GM23338 (cell line): Measurements from ENCODE around the gene GCN1. TPM values are rescaled to one million over a fixed set of nuclear protein-coding genes. Genes with fewer than 3 reads are reported as not detected.

Experiments
- ATAC-seq: fragments of 200-7000 bp; cut with Tn5 transposase; 3 replicates; pipeline ENCODE4 v1.9.1; 2020
- DNase-seq: peaks from one replicate; pipeline ENCODE4 v3.0.0-alpha.2; 2015; ENCODE audit warnings: low spot score
- H2AFZ ChIP-seq: fragments of 200-600 bp; sonication (generic); 2 replicates; pipeline ENCODE4 v1.8.0; 2016; ENCODE audit warnings: antibody characterized with exemption, mild to moderate bottlenecking, moderate library complexity
- H3F3A ChIP-seq: fragments of 200-600 bp; sonication (generic); replicated peaks from 2 replicates; pipeline ENCODE4 v1.8.0; 2017; ENCODE audit warnings: antibody characterized with exemption, mixed run types, low read depth
- H3K27ac ChIP-seq: fragments of 200-600 bp; sonication (generic); 2 replicates; pipeline ENCODE4 v1.6.1; 2016; ENCODE audit warnings: low read depth
- H3K27me3 ChIP-seq: fragments of 200-600 bp; sonication (generic); 2 replicates; pipeline ENCODE4 v1.8.0; 2016; ENCODE audit warnings: mild to moderate bottlenecking, mixed run types, moderate library complexity; ENCODE audit not compliant: insufficient read depth
- H3K36me3 ChIP-seq: fragments of 200-600 bp; sonication (generic); 2 replicates; pipeline ENCODE4 v1.8.0; 2016; ENCODE audit warnings: mild to moderate bottlenecking; ENCODE audit not compliant: insufficient read depth
- H3K4me1 ChIP-seq: fragments of 200-600 bp; sonication (generic); 2 replicates; pipeline ENCODE4 v1.8.0; 2016; ENCODE audit warnings: mild to moderate bottlenecking, moderate library complexity; ENCODE audit not compliant: insufficient read depth
- H3K4me2 ChIP-seq: fragments of 200-600 bp; sonication (generic); 2 replicates; pipeline ENCODE4 v1.7.1; 2017; ENCODE audit warnings: mixed run types
- H3K4me3 ChIP-seq: fragments of 200-600 bp; sonication (generic); 2 replicates; pipeline ENCODE4 v1.6.1; 2016; ENCODE audit warnings: mixed run types
- H3K79me2 ChIP-seq: fragments of 200-600 bp; sonication (generic); replicated peaks from 2 replicates; pipeline ENCODE4 v1.8.0; 2017; ENCODE audit warnings: mild to moderate bottlenecking; ENCODE audit not compliant: insufficient read depth
- H3K9me2 ChIP-seq: fragments of 200-600 bp; sonication (generic); 2 replicates; pipeline ENCODE4 v1.8.0; 2017; ENCODE audit not compliant: insufficient read depth
- H4K20me1 ChIP-seq: fragments of 200-600 bp; sonication (generic); replicated peaks from 2 replicates; pipeline ENCODE4 v1.8.0; 2017; ENCODE audit warnings: mild to moderate bottlenecking; ENCODE audit not compliant: insufficient read depth
- H3K27ac Mint-ChIP-seq: 2 replicates; pipeline ENCODE4 v1.8.0; 2020; ENCODE audit warnings: inconsistent platforms, mild to moderate bottlenecking, moderate library complexity, mixed read lengths
- H3K27me3 Mint-ChIP-seq: 3 replicates; pipeline ENCODE4 v1.8.0; 2022; ENCODE audit warnings: low read depth, mild to moderate bottlenecking, moderate library complexity, mixed read lengths, inconsistent platforms; ENCODE audit not compliant: insufficient read depth, poor library complexity
- H3K36me3 Mint-ChIP-seq: 3 replicates; pipeline ENCODE4 v1.8.0; 2021; ENCODE audit warnings: low read depth, mild to moderate bottlenecking, inconsistent platforms, moderate library complexity, mixed read lengths
- H3K4me1 Mint-ChIP-seq: 3 replicates; pipeline ENCODE4 v1.8.0; 2020; ENCODE audit warnings: mild to moderate bottlenecking, inconsistent platforms, mixed read lengths
- H3K4me3 Mint-ChIP-seq: 3 replicates; pipeline ENCODE4 v1.8.0; 2021; ENCODE audit warnings: moderate library complexity, mild to moderate bottlenecking, inconsistent platforms, mixed read lengths
- H3K9me3 Mint-ChIP-seq: 3 replicates; pipeline ENCODE4 v1.8.0; 2020; ENCODE audit warnings: moderate library complexity, mild to moderate bottlenecking, inconsistent platforms, mixed read lengths
- CREB1 ChIP-seq: fragments of 250-450 bp; sonication (Bioruptor Pico); IDR thresholded peaks from 2 replicates; pipeline ENCODE4 v1.5.0; 2020; ENCODE audit warnings: low read depth, mild to moderate bottlenecking, moderate library complexity
- JUNB ChIP-seq: IDR thresholded peaks from one replicate; pipeline ENCODE4 v1.6.1; 2016; ENCODE audit warnings: antibody characterized with exemption; ENCODE audit not compliant: unreplicated experiment
- NANOG ChIP-seq: IDR thresholded peaks from 2 replicates; pipeline ENCODE4 v1.6.1; 2016; ENCODE audit warnings: antibody characterized with exemption, borderline replicate concordance
- POLR2AphosphoS5 ChIP-seq: IDR thresholded peaks from 2 replicates; pipeline ENCODE4 v1.6.1; 2016; ENCODE audit warnings: antibody characterized with exemption, low read depth
- STAT1 ChIP-seq: IDR thresholded peaks from one replicate; pipeline ENCODE4 v1.6.1; 2016; ENCODE audit warnings: antibody characterized with exemption; ENCODE audit not compliant: unreplicated experiment
- ZNF114 ChIP-seq: fragments of 250-450 bp; sonication (Bioruptor Pico); IDR thresholded peaks from 2 replicates; pipeline ENCODE4 v1.5.0; 2020; ENCODE audit warnings: mild to moderate bottlenecking, moderate library complexity
- polyA plus RNA-seq: library from polyadenylated mRNA; unstranded; fragments of >200 nt; fragmentation: Nextera tagmentation; extraction: Ambion mirVana; gene quantifications from 2 replicates; pipeline ENCODE4 v1.2.1, GENCODE V29; 2016
- total RNA-seq: library from RNA; depleted of rRNA; stranded (reverse); fragments of >200 nt; shearing (Covaris generic); gene quantifications from 2 replicates; pipeline ENCODE4 v1.2.3, GENCODE V29; 2014
- TF ChIP-seq, protein P1 (sequence below): IDR thresholded peaks from one replicate; pipeline ENCODE4 v1.6.1; 2018; ENCODE audit warnings: antibody characterized with exemption; ENCODE audit not compliant: unreplicated experiment
- TF ChIP-seq, protein P2 (sequence below): fragments of 250-450 bp; sonication (Bioruptor Pico); IDR thresholded peaks from 2 replicates; pipeline ENCODE4 v1.5.0; 2020; ENCODE audit warnings: mild to moderate bottlenecking, moderate library complexity

The GCN1 gene
- total and polyA plus RNA-seq, 2 experiments from 2014 or later: 18.0 to 177 TPM

DNA sequence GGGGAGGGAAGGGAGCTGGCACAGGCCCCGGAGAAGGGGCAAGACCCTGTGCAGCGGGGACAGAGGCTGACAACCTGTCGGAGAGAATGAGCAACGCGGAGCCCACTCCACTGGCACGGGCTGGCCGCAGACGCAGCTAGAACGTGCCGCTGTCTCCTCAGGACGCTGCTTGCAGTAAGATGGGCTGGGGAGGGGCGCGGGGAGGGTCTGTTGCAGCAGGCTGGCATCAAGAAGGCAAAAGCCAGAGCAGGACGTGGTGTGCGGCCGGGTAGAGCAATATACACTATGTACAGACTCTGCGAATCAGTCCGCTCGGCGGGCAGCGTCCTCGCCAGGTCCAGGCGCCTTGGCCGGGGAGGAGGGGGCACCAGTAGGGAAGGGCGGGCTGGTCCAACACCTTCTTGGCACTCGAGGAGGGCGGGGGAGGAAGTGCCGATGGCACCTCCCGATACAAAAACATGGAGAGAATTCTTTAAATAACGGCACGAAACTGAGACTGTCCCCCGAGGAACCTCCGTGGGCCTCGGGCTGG, 97.8 kb downstream of the GCN1 start:
- Histone ChIP-seq H3K9me2 (no peaks in the 10 kb centered on the region), H3K27me3 (no peaks in the 10 kb centered on the region), H4K20me1 (no peaks in the 10 kb centered on the region), H3K4me3 (no peak overlapping the region), H3K79me2 (peaks cover 9% of the 10 kb centered on the region; the same call in 1 of the 2 replicates), H3K4me2 (no peak overlapping the region), H3K27ac (0 out of 2 replicates have a peak overlapping the region, but pooled peaks have one; percentile 66), H3F3A (peaks cover 13% of the 10 kb centered on the region), H2AFZ (no peak overlapping the region), H3K36me3 (no peaks in the 10 kb centered on the region; the same call in 1 of the 2 replicates), H3K4me1 (peaks cover 30% of the 10 kb centered on the region)
- TF ChIP-seq NANOG: no peak
- Mint-ChIP-seq H3K36me3 (peaks cover 23% of the 10 kb centered on the region), H3K9me3 (no peaks in the 10 kb centered on the region), H3K27ac (no peak overlapping the region; the same call in 1 of the 2 replicates), H3K27me3 (peaks cover 8% of the 10 kb centered on the region), H3K4me1 (peaks cover 46% of the 10 kb centered on the region), H3K4me3 (no peak overlapping the region)
- DNase-seq (no peak), ATAC-seq (no peak)

DNA sequence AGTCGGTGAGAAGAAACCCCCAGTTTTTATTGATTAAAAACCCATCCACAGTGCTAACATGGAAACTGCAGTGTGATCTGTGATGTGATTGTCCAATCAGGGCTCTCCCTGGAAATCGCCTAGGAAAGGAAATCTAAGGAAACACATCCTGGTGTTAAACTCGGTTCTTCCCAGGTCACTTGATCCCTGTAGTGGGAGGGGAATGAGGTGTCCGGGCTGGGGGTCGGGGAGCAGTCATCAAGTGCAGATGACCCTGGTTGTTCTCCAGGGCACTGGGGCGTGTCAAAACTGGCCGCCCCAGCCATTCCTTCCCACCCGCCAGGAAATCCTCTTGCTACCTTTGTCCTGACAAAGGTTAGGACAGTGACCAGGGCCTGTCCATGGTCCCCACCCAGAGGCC, 98.8 kb downstream of the GCN1 start:
- peaks cover 12% of the 10 kb centered on the region for H3K27me3 Mint-ChIP-seq
- H3K4me3 Mint-ChIP-seq: no peak overlapping the region
- Histone ChIP-seq H3K79me2 (0 out of 2 replicates have a peak, but pooled peaks cover 4% of the 10 kb centered on the region), H3F3A (peaks cover 13% of the 10 kb centered on the region), H4K20me1 (no peaks in the 10 kb centered on the region), H3K9me2 (no peaks in the 10 kb centered on the region), H3K4me3 (no peak overlapping the region), H3K27ac (peak overlapping the region; percentile 95; the same call in 1 of the 2 replicates), H2AFZ (no peak overlapping the region), H3K36me3 (no peaks in the 10 kb centered on the region; the same call in 1 of the 2 replicates), H3K27me3 (no peaks in the 10 kb centered on the region), H3K4me1 (peaks cover 30% of the 10 kb centered on the region), H3K4me2 (no peak overlapping the region)
- TF ChIP-seq POLR2AphosphoS5 (no peak), JUNB (no peak), ZNF114 (CRISPR knock-in tag) (no peak), CREB1 (CRISPR knock-in tag) (no peak), STAT1 (no peak), NANOG (no peak)
- TF ChIP-seq, protein P1, sequence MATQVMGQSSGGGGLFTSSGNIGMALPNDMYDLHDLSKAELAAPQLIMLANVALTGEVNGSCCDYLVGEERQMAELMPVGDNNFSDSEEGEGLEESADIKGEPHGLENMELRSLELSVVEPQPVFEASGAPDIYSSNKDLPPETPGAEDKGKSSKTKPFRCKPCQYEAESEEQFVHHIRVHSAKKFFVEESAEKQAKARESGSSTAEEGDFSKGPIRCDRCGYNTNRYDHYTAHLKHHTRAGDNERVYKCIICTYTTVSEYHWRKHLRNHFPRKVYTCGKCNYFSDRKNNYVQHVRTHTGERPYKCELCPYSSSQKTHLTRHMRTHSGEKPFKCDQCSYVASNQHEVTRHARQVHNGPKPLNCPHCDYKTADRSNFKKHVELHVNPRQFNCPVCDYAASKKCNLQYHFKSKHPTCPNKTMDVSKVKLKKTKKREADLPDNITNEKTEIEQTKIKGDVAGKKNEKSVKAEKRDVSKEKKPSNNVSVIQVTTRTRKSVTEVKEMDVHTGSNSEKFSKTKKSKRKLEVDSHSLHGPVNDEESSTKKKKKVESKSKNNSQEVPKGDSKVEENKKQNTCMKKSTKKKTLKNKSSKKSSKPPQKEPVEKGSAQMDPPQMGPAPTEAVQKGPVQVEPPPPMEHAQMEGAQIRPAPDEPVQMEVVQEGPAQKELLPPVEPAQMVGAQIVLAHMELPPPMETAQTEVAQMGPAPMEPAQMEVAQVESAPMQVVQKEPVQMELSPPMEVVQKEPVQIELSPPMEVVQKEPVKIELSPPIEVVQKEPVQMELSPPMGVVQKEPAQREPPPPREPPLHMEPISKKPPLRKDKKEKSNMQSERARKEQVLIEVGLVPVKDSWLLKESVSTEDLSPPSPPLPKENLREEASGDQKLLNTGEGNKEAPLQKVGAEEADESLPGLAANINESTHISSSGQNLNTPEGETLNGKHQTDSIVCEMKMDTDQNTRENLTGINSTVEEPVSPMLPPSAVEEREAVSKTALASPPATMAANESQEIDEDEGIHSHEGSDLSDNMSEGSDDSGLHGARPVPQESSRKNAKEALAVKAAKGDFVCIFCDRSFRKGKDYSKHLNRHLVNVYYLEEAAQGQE: no peak
- TF ChIP-seq, protein P2, sequence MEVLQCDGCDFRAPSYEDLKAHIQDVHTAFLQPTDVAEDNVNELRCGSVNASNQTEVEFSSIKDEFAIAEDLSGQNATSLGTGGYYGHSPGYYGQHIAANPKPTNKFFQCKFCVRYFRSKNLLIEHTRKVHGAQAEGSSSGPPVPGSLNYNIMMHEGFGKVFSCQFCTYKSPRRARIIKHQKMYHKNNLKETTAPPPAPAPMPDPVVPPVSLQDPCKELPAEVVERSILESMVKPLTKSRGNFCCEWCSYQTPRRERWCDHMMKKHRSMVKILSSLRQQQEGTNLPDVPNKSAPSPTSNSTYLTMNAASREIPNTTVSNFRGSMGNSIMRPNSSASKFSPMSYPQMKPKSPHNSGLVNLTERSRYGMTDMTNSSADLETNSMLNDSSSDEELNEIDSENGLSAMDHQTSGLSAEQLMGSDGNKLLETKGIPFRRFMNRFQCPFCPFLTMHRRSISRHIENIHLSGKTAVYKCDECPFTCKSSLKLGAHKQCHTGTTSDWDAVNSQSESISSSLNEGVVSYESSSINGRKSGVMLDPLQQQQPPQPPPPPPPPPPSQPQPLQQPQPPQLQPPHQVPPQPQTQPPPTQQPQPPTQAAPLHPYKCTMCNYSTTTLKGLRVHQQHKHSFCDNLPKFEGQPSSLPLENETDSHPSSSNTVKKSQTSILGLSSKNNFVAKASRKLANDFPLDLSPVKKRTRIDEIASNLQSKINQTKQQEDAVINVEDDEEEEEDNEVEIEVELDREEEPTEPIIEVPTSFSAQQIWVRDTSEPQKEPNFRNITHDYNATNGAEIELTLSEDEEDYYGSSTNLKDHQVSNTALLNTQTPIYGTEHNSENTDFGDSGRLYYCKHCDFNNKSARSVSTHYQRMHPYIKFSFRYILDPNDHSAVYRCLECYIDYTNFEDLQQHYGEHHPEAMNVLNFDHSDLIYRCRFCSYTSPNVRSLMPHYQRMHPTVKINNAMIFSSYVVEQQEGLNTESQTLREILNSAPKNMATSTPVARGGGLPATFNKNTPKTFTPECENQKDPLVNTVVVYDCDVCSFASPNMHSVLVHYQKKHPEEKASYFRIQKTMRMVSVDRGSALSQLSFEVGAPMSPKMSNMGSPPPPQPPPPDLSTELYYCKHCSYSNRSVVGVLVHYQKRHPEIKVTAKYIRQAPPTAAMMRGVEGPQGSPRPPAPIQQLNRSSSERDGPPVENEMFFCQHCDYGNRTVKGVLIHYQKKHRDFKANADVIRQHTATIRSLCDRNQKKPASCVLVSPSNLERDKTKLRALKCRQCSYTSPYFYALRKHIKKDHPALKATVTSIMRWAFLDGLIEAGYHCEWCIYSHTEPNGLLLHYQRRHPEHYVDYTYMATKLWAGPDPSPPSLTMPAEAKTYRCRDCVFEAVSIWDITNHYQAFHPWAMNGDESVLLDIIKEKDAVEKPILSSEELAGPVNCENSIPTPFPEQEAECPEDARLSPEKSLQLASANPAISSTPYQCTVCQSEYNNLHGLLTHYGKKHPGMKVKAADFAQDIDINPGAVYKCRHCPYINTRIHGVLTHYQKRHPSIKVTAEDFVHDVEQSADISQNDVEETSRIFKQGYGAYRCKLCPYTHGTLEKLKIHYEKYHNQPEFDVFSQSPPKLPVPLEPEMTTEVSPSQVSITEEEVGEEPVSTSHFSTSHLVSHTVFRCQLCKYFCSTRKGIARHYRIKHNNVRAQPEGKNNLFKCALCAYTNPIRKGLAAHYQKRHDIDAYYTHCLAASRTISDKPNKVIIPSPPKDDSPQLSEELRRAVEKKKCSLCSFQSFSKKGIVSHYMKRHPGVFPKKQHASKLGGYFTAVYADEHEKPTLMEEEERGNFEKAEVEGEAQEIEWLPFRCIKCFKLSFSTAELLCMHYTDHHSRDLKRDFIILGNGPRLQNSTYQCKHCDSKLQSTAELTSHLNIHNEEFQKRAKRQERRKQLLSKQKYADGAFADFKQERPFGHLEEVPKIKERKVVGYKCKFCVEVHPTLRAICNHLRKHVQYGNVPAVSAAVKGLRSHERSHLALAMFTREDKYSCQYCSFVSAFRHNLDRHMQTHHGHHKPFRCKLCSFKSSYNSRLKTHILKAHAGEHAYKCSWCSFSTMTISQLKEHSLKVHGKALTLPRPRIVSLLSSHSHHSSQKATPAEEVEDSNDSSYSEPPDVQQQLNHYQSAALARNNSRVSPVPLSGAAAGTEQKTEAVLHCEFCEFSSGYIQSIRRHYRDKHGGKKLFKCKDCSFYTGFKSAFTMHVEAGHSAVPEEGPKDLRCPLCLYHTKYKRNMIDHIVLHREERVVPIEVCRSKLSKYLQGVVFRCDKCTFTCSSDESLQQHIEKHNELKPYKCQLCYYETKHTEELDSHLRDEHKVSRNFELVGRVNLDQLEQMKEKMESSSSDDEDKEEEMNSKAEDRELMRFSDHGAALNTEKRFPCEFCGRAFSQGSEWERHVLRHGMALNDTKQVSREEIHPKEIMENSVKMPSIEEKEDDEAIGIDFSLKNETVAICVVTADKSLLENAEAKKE (CRISPR knock-in tag): no peak
- peaks cover 51% of the 10 kb centered on the region for H3K4me1 Mint-ChIP-seq
- ATAC-seq (no peak), DNase-seq (peak; percentile 46)
- no peaks in the 10 kb centered on the region for H3K9me3 Mint-ChIP-seq
- peaks cover 31% of the 10 kb centered on the region for H3K36me3 Mint-ChIP-seq
- peak overlapping the region; percentile 80 for H3K27ac Mint-ChIP-seq
